Measurements from ENCODE around the gene WDR74.
"Not testable (repeated sequence)": the region's sequence is repeated elsewhere in the genome, so short reads cannot be mapped to it uniquely, and the experiment has no call there.

Gene WDR74

GRCh38 chr11:62859281-62859703 lies 19.9 kb upstream of the WDR74 start:
- FAIRE-seq = not testable (repeated sequence)

GRCh38 chr11:62858201-62858600 lies 18.8 kb upstream of the WDR74 start:
- FAIRE-seq = no peak

- no peak for FAIRE-seq
Observed at GRCh38 chr11:62857541-62857982, 18.2 kb upstream of the WDR74 start.

GRCh38 chr11:62856333-62856895 lies 17.0 kb upstream of the WDR74 start:
- no peak for FAIRE-seq

GRCh38 chr11:62855571-62856332 lies 16.4 kb upstream of the WDR74 start:
- FAIRE-seq = peak; percentile 90

- FAIRE-seq = no peak
Observed at GRCh38 chr11:62854825-62855570, 15.6 kb upstream of the WDR74 start.

- no peak for FAIRE-seq
Observed at GRCh38 chr11:62854013-62854824, 14.8 kb upstream of the WDR74 start.

GRCh38 chr11:62853279-62853965 lies 14.0 kb upstream of the WDR74 start:
- FAIRE-seq = no peak

- FAIRE-seq = no peak
Observed at GRCh38 chr11:62852523-62853188, 13.3 kb upstream of the WDR74 start.

- no peak for FAIRE-seq
Observed at GRCh38 chr11:62851807-62852522, 12.6 kb upstream of the WDR74 start.

GRCh38 chr11:62850911-62851806 lies 11.8 kb upstream of the WDR74 start:
- no peak for FAIRE-seq

GRCh38 chr11:62847767-62848314 lies 8.5 kb upstream of the WDR74 start:
- FAIRE-seq = no peak

GRCh38 chr11:62846177-62846576 lies 6.8 kb upstream of the WDR74 start:
- no peak for FAIRE-seq

GRCh38 chr11:62844154-62844553 lies 4.8 kb upstream of the WDR74 start:
- no peak for FAIRE-seq

GRCh38 chr11:62843466-62843865 lies 4.1 kb upstream of the WDR74 start:
- no peak for FAIRE-seq

- FAIRE-seq = not testable (repeated sequence)
Observed at GRCh38 chr11:62842891-62843290, 3.5 kb upstream of the WDR74 start.

- FAIRE-seq = no peak
Observed at GRCh38 chr11:62842171-62842741, 2.9 kb upstream of the WDR74 start.

- peak; percentile 97 for FAIRE-seq
Observed at GRCh38 chr11:62841361-62842170, 2.2 kb upstream of the WDR74 start.
